ENCODE data around the gene CHMP3. TPM values are rescaled to one million over a fixed set of nuclear protein-coding genes. Genes with fewer than 3 reads are reported as not detected.
A peak's percentile ranks its signal among the peaks of the same experiment; 100 is the strongest.

Gene CHMP3
- total RNA-seq, 4 donors from 2014 or later, result 80.2 to 146 (median 111) TPM

- ATAC-seq (ENCODE audit: low FRiP score) (peak; percentile 38), DNase-seq (ENCODE audit: low spot score) (no peak)
- no peak for TF ChIP-seq CTCF (IDR thresholded peaks at IDR 0.05)
Observed at GRCh38 chr2:86477349-86477748, 85.9 kb downstream of the CHMP3 start.

GRCh38 chr2:86476918-86477317 lies 86.3 kb downstream of the CHMP3 start:
- TF ChIP-seq CTCF (IDR thresholded peaks at IDR 0.05), result no peak
- ATAC-seq (ENCODE audit: low FRiP score) (no peak), DNase-seq (ENCODE audit: low spot score) (no peak)

GRCh38 chr2:86476092-86476491 lies 87.2 kb downstream of the CHMP3 start:
- TF ChIP-seq CTCF (IDR thresholded peaks at IDR 0.05), result no peak
- DNase-seq (ENCODE audit: low spot score) (no peak), ATAC-seq (ENCODE audit: low FRiP score) (peak; percentile 64)

GRCh38 chr2:86471637-86472036 lies 91.6 kb downstream of the CHMP3 start:
- TF ChIP-seq CTCF (IDR thresholded peaks at IDR 0.05), result no peak
- DNase-seq (ENCODE audit: low spot score) (no peak), ATAC-seq (ENCODE audit: low FRiP score) (no peak)

GRCh38 chr2:86470890-86471289 lies 92.4 kb downstream of the CHMP3 start:
- DNase-seq (ENCODE audit: low spot score) (no peak), ATAC-seq (ENCODE audit: low FRiP score) (no peak)
- no peak for TF ChIP-seq CTCF (IDR thresholded peaks at IDR 0.05)

- no peak for TF ChIP-seq CTCF (IDR thresholded peaks at IDR 0.05)
- DNase-seq (ENCODE audit: low spot score), result no peak
- ATAC-seq (ENCODE audit: low FRiP score), result no peak
Observed at GRCh38 chr2:86468162-86469033, 94.8 kb downstream of the CHMP3 start.

GRCh38 chr2:86466306-86466705 lies 96.9 kb downstream of the CHMP3 start:
- no peak for DNase-seq (ENCODE audit: low spot score)
- TF ChIP-seq CTCF (IDR thresholded peaks at IDR 0.05), result no peak
- no peak for ATAC-seq (ENCODE audit: low FRiP score)
